Left ventricle myocardium inferior (tissue), 1 donor: ENCODE measurements around the gene LTF. TPM values are rescaled to one million over a fixed set of nuclear protein-coding genes. Genes with fewer than 3 reads are reported as not detected.

ENCODE experiments used
- DNase-seq: peaks from one replicate; pipeline ENCODE4 v3.0.0-alpha.2; 2020
- H3K27ac ChIP-seq: fragments of 200-600 bp; replicated peaks from 2 replicates; pipeline ENCODE4 v1.8.0; 2021
- H3K27me3 ChIP-seq: fragments of 200-600 bp; 2 replicates; pipeline ENCODE4 v1.8.0; 2021; ENCODE audit warnings: low read depth
- H3K36me3 ChIP-seq: fragments of 200-600 bp; 2 replicates; pipeline ENCODE4 v1.8.0; 2021
- H3K4me1 ChIP-seq: fragments of 200-600 bp; 2 replicates; pipeline ENCODE4 v1.8.0; 2021
- H3K4me3 ChIP-seq: fragments of 200-600 bp; 2 replicates; pipeline ENCODE4 v1.8.0; 2021; ENCODE audit warnings: mild to moderate bottlenecking, moderate library complexity
- H3K9me3 ChIP-seq: fragments of 200-600 bp; replicated peaks from 2 replicates; pipeline ENCODE4 v1.8.0; 2021
- intact Hi-C: fragments of 100-400 bp; cut with micrococcal nuclease; formaldehyde crosslinking; loops from one replicate; pipeline ENCODE4 v1.11.0; 2022
- total RNA-seq: library from RNA; stranded (reverse); fragmentation: NEBNext Ultra II Directional; extraction: Animal tissue kit (Norgen Biotek cat#: 25700); gene quantifications from one replicate; pipeline ENCODE4 v1.2.1, GENCODE V29; 2021
- TF ChIP-seq, protein P1 (sequence below): fragments of 200-600 bp; IDR thresholded peaks from 2 replicates; pipeline ENCODE4 v1.8.0; 2021; ENCODE audit warnings: antibody characterized with exemption, mild to moderate bottlenecking, borderline replicate concordance
- donor health status: DM: no; HTN: yes; CAD: no; lungs with severe emphysema.

Gene LTF
- total RNA-seq, 1 donor from 2014 or later = 2.7 TPM

DNA sequence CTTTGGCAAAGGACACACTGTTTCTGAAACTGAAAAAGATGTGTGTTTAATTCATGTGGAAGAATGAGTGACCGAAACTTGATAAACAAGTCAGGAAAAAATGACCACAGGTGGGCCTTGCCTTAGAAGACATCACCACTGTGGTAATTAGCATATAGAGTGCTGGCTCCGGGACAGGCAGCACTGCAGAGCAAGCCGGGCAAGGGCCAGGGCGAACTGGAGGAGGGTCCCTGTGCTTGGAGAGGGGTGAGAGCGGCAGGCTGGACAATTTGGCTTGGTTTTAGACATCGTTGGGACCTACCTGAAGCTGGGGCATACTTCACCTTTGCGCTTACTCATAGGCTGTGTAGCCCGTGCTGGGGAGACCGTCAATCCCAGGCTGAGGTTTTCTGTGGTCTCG lies 41.2 kb upstream of the LTF start:
- intact Hi-C loops = no loop called here
- DNase-seq = no peak
- H3K4me3 ChIP-seq = no peak overlapping the region
- H3K27me3 ChIP-seq = no peaks in the 10 kb centered on the region
- H3K27ac ChIP-seq = no peak overlapping the region
- TF ChIP-seq, protein P1, sequence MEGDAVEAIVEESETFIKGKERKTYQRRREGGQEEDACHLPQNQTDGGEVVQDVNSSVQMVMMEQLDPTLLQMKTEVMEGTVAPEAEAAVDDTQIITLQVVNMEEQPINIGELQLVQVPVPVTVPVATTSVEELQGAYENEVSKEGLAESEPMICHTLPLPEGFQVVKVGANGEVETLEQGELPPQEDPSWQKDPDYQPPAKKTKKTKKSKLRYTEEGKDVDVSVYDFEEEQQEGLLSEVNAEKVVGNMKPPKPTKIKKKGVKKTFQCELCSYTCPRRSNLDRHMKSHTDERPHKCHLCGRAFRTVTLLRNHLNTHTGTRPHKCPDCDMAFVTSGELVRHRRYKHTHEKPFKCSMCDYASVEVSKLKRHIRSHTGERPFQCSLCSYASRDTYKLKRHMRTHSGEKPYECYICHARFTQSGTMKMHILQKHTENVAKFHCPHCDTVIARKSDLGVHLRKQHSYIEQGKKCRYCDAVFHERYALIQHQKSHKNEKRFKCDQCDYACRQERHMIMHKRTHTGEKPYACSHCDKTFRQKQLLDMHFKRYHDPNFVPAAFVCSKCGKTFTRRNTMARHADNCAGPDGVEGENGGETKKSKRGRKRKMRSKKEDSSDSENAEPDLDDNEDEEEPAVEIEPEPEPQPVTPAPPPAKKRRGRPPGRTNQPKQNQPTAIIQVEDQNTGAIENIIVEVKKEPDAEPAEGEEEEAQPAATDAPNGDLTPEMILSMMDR = no peak
- no peaks in the 10 kb centered on the region for H3K9me3 ChIP-seq
- no peaks in the 10 kb centered on the region for H3K36me3 ChIP-seq
- H3K4me1 ChIP-seq = peaks cover 6% of the 10 kb centered on the region

DNA sequence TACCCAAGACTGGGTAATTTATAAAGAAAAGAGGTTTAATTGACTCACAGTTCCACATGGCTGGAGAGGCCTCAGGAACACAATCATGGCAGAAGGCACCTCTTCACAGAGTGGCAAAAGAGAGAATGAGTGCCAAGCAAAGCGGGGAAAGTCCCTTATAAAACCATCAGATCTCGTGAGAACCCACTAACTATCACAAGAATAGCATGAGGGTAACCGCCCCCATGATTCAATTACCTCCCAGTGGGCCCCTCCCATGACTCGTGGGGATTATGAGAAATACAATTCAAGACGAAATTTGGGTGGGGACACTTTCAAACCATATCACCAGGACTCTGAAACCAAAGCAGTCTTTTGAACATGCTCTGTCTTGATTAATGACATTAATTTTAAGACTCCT lies 40.1 kb upstream of the LTF start:
- Histone ChIP-seq H3K36me3 (no peaks in the 10 kb centered on the region), H3K4me1 (peaks cover 6% of the 10 kb centered on the region), H3K4me3 (no peak overlapping the region), H3K27me3 (no peaks in the 10 kb centered on the region), H3K27ac (no peak overlapping the region), H3K9me3 (no peaks in the 10 kb centered on the region)
- intact Hi-C loops = no loop called here
- TF ChIP-seq, protein P1 = no peak
- DNase-seq = no peak

DNA sequence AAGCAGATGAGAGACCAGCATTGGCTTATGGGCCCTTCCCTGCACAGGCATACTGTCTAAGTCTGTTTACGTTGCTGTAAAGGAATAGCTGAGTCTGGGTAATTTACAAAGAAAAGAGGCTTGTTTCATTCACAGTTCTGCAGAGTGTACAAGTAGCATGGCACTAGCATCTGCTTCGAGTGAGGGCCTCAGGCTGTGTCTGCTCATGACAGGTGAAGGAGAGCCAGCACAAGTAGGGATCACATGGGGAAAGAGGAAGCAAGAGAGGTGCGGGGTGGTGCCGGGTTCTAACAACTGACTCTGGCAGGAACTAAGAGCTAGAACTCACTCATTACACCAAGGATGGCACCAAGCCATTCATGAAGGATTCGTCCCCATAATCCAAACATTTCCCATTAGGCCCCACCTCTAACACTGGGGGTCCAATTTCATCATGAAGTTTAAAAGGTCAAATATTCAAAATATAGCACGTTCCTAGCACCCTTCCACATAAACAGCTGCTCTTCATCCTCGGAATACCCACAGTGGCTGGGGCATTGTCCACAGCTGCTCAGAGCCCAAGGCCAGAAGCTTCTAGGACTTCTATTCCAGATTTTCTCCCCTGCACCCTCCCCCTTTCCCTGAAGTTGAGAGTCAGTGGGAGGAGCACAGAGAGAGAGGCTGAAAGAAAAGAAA lies 38.6 kb upstream of the LTF start:
- Histone ChIP-seq H3K4me3 (no peak overlapping the region), H3K9me3 (no peaks in the 10 kb centered on the region), H3K27me3 (no peaks in the 10 kb centered on the region), H3K36me3 (no peaks in the 10 kb centered on the region), H3K27ac (no peak overlapping the region), H3K4me1 (peaks cover 14% of the 10 kb centered on the region)
- intact Hi-C loops = no loop called here
- no peak for DNase-seq
- TF ChIP-seq, protein P1 = no peak

DNA sequence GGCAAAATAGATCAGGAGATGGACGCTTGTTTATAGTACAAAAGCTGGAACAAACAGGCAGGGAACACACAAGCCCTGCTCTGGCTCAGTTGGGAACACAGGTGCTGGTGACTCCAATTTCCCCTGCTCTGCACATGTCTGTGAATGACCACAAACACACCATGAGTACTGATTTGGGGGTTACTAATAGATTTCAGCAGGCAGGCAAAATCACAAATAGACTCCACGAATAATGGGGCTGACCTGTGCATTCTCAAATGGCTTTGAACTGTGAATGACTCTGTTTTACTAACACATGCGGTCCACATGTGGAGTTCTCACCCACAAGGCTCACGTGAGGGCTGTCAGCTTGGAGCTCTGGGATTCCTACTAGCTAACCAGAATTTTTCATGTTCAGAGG lies 37.0 kb upstream of the LTF start:
- Histone ChIP-seq H3K27ac (no peak overlapping the region), H3K9me3 (no peaks in the 10 kb centered on the region), H3K4me3 (no peak overlapping the region), H3K36me3 (no peaks in the 10 kb centered on the region), H3K27me3 (no peaks in the 10 kb centered on the region), H3K4me1 (peaks cover 19% of the 10 kb centered on the region)
- intact Hi-C loops = no loop called here
- no peak for DNase-seq
- TF ChIP-seq, protein P1 = no peak

DNA sequence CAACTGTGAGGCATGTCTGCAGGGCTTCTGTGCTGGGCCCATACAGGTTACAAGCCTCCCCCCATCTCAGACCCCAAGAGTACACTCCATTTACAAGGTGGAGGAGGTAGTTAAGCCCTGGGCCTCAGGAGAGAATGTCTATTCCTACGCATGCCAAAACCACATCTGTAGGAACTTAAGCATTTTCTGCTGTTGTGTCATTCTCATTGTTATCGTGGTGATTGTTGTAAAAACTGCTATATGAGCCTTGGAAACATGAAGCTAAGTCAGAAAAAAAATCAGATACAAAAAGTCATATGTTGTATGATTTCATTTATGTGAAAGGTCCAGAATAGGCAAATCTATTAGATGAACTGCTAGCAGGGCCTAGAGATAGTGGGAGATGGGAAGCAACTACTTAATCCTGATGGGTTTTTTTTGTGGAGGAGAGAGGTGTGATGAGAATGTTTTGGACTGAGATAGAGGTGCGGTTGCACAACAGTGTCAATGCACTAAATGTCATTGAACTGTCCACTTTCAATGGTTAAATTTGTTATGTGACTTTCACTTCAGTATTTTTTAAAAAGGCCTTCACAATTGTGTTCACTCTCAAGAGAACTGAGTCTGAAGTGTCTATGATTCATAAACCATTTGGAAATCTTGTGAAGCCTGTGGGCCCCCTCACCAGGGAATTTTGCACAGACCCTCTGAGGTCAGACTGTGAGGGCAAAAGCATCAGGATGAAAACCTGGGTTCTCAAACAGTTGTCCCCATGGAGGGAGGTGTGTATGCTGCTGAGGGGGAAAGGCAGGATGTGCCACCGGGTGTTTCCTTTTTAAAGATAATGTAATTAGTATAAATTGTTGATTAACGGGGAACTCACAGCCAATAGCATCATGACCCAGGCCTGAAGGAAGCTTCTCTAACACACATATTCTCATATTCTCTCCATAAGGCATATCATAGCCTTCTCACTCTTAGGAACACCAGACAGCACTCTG lies 36.2 kb upstream of the LTF start:
- Histone ChIP-seq H3K4me3 (no peak overlapping the region), H3K27ac (no peak overlapping the region), H3K36me3 (no peaks in the 10 kb centered on the region), H3K4me1 (peaks cover 27% of the 10 kb centered on the region), H3K27me3 (no peaks in the 10 kb centered on the region), H3K9me3 (no peaks in the 10 kb centered on the region)
- TF ChIP-seq, protein P1 = no peak
- intact Hi-C loops = no loop called here
- no peak for DNase-seq
